Epithelial cell of prostate (primary cell): Measurements from ENCODE around the gene HSD11B1.
A peak's percentile ranks its signal among the peaks of the same experiment; 100 is the strongest.

Source experiments
- DNase-seq: peaks from one replicate; pipeline ENCODE4 v3.0.0-alpha.2; 2011; ENCODE audit warnings: low read depth, low spot score
- H3K27ac ChIP-seq: fragments of 450-650 bp; 2 replicates; pipeline ENCODE4 v1.5.1; 2017; ENCODE audit warnings: mild to moderate bottlenecking

The HSD11B1 gene

GRCh38 chr1:209723265-209723664 is 18.6 kb downstream of the HSD11B1 start:
- no peak overlapping the region for H3K27ac ChIP-seq
- DNase-seq, result no peak

GRCh38 chr1:209723756-209724693 is 19.4 kb downstream of the HSD11B1 start:
- DNase-seq, result no peak
- H3K27ac ChIP-seq, result no peak overlapping the region

- H3K27ac ChIP-seq, result no peak overlapping the region
- DNase-seq, result no peak
Measured at GRCh38 chr1:209727286-209727685, 22.6 kb downstream of the HSD11B1 start.

GRCh38 chr1:209727785-209728184 is 23.1 kb downstream of the HSD11B1 start:
- DNase-seq, result no peak
- no peak overlapping the region for H3K27ac ChIP-seq

- no peak overlapping the region for H3K27ac ChIP-seq
- DNase-seq, result no peak
Measured at GRCh38 chr1:209728466-209728865, 23.8 kb downstream of the HSD11B1 start.

GRCh38 chr1:209729436-209729835 is 24.8 kb downstream of the HSD11B1 start:
- no peak for DNase-seq
- H3K27ac ChIP-seq, result no peak overlapping the region

- no peak for DNase-seq
Measured at GRCh38 chr1:209732725-209733124, 28.1 kb downstream of the HSD11B1 start.

GRCh38 chr1:209733409-209734192 is 29.0 kb downstream of the HSD11B1 start:
- H3K27ac ChIP-seq, result no peak overlapping the region
- DNase-seq, result no peak

More at GRCh38 chr1:209732725-209733124, 28.1 kb downstream of the HSD11B1 start:
- no peak overlapping the region for H3K27ac ChIP-seq

GRCh38 chr1:209736490-209737117 is 32.0 kb downstream of the HSD11B1 start:
- no peak overlapping the region for H3K27ac ChIP-seq
- no peak for DNase-seq

GRCh38 chr1:209737118-209737505 is 32.5 kb downstream of the HSD11B1 start:
- H3K27ac ChIP-seq, result no peak overlapping the region
- no peak for DNase-seq

- no peak overlapping the region for H3K27ac ChIP-seq
- no peak for DNase-seq
Measured at GRCh38 chr1:209738270-209738669, 33.6 kb downstream of the HSD11B1 start.

GRCh38 chr1:209741193-209741592 is 36.5 kb downstream of the HSD11B1 start:
- H3K27ac ChIP-seq, result no peak overlapping the region
- DNase-seq, result no peak

GRCh38 chr1:209741889-209742288 is 37.2 kb downstream of the HSD11B1 start:
- no peak for DNase-seq
- H3K27ac ChIP-seq, result no peak overlapping the region

- no peak for DNase-seq
- H3K27ac ChIP-seq, result no peak overlapping the region
Measured at GRCh38 chr1:209742409-209743144, 37.9 kb downstream of the HSD11B1 start.

GRCh38 chr1:209743145-209743482 is 38.5 kb downstream of the HSD11B1 start:
- H3K27ac ChIP-seq, result no peak overlapping the region
- no peak for DNase-seq

GRCh38 chr1:209746451-209747165 is 42.0 kb downstream of the HSD11B1 start:
- H3K27ac ChIP-seq, result peak overlapping the region; percentile 29
- no peak for DNase-seq

- peak overlapping the region; percentile 29 for H3K27ac ChIP-seq
- DNase-seq, result peak; percentile 95
Measured at GRCh38 chr1:209747580-209748262, 43.1 kb downstream of the HSD11B1 start.

GRCh38 chr1:209748620-209749019 is 44.0 kb downstream of the HSD11B1 start:
- no peak overlapping the region for H3K27ac ChIP-seq
- no peak for DNase-seq

- H3K27ac ChIP-seq, result no peak overlapping the region
- no peak for DNase-seq
Measured at GRCh38 chr1:209749205-209749604, 44.6 kb downstream of the HSD11B1 start.
